GM12878 (cell line): Measurements from ENCODE around the gene MORN2. TPM values are rescaled to one million over a fixed set of nuclear protein-coding genes. Genes with fewer than 3 reads are reported as not detected.

Source experiments
- ATAC-seq: fragments of 200-7000 bp; cut with Tn5 transposase; 3 replicates; pipeline ENCODE4 v1.9.1; 2020; ENCODE audit warnings: mild to moderate bottlenecking, moderate library complexity
- BruUV-seq: library from RNA; stranded (reverse); fragments of 400-500 nt; replicated peaks from 2 replicates; lab custom pipeline; 2021; lab: Mats Ljungman, UMichigan
- CTCF ChIA-PET: fragments of 300-600 bp; sonication (Branson Sonifier 250); formaldehyde crosslinking; extraction: SDS; loops from one replicate; lab custom pipeline; 2021; ENCODE audit warnings: inconsistent platforms; lab: Yijun Ruan, JAX
- POLR2A ChIA-PET: fragments of 350-600 bp; formaldehyde crosslinking; extraction: SDS; loops from one replicate; lab custom pipeline; 2021; ENCODE audit warnings: inconsistent platforms; lab: Charles Lee
- RAD21 ChIA-PET: fragments of 300-600 bp; sonication (Branson Sonifier 250); formaldehyde crosslinking; loops from one replicate; lab custom pipeline; 2023; ENCODE audit warnings: antibody characterized with exemption; ENCODE audit not compliant: unreplicated experiment; lab: Charles Lee
- SMC1A ChIA-PET: fragments of 300-600 bp; sonication (Branson Sonifier 250); formaldehyde crosslinking; loops from one replicate; lab custom pipeline; 2023; ENCODE audit not compliant: unreplicated experiment, uncharacterized antibody; lab: Charles Lee
- DNase-seq: peaks from one replicate; pipeline ENCODE4 v3.0.0-alpha.2; 2011; ENCODE audit warnings: low read depth, low spot score
- FAIRE-seq: peaks from 3 replicates; lab custom pipeline; 2011; peaks lifted over from hg19 to GRCh38; lab: Jason Lieb, UNC
- H2AFZ ChIP-seq: 2 replicates; pipeline ENCODE4 v1.6.0; 2011; ENCODE audit warnings: low read depth, low read length, control low read depth; ENCODE audit not compliant: control insufficient read depth
- H3K27ac ChIP-seq: 2 replicates; pipeline ENCODE4 v1.5.1; 2011; ENCODE audit warnings: control low read depth; ENCODE audit not compliant: control insufficient read depth, insufficient read depth
- H3K27me3 ChIP-seq, 2 experiments: replicated peaks in 1 of 2; 2 replicates each; pipeline versions ENCODE4 v1.6.0 to v1.6.1; 2011; ENCODE audit warnings: low read length in 1 of 2; ENCODE audit not compliant: control insufficient read depth in 2 of 2, insufficient read depth in 2 of 2
- H3K36me3 ChIP-seq, 2 experiments: 2 replicates each; pipeline ENCODE4 v1.5.1; 2011; ENCODE audit warnings: low read length in 1 of 2; ENCODE audit not compliant: control insufficient read depth in 2 of 2, insufficient read depth in 2 of 2
- H3K4me1 ChIP-seq: 2 replicates; pipeline ENCODE4 v1.6.1; 2011; ENCODE audit warnings: mild to moderate bottlenecking, low read length, moderate library complexity, mixed read lengths; ENCODE audit not compliant: control insufficient read depth, insufficient read depth
- H3K4me2 ChIP-seq: 2 replicates; pipeline ENCODE4 v1.6.0; 2011; ENCODE audit warnings: control low read depth; ENCODE audit not compliant: control insufficient read depth, insufficient read depth
- H3K4me3 ChIP-seq: fragments of 200-600 bp; sonication (generic); 2 replicates; pipeline ENCODE4 v1.5.1; 2016
- H3K79me2 ChIP-seq: 2 replicates; pipeline ENCODE4 v1.6.0; 2011; ENCODE audit warnings: low read length; ENCODE audit not compliant: control insufficient read depth, insufficient read depth
- H3K9ac ChIP-seq: 2 replicates; pipeline ENCODE4 v1.8.0; 2011; ENCODE audit warnings: low read length, control low read depth, mixed read lengths; ENCODE audit not compliant: control insufficient read depth, insufficient read depth
- H3K9me3 ChIP-seq: replicated peaks from 3 replicates; pipeline ENCODE4 v1.5.1; 2011; ENCODE audit warnings: mild to moderate bottlenecking, low read length; ENCODE audit not compliant: control insufficient read depth, insufficient read depth
- H4K20me1 ChIP-seq: 2 replicates; pipeline ENCODE4 v1.6.0; 2011; ENCODE audit not compliant: control insufficient read depth, insufficient read depth
- ATF2 ChIP-seq: IDR thresholded peaks from 2 replicates; pipeline ENCODE4 v1.6.1; 2012; ENCODE audit warnings: low read length, inconsistent platforms
- CREM ChIP-seq: IDR thresholded peaks from 2 replicates; pipeline ENCODE4 v1.6.1; 2014; ENCODE audit warnings: antibody characterized with exemption, low read depth
- IRF4 ChIP-seq: IDR thresholded peaks from 2 replicates; pipeline ENCODE4 v1.6.1; 2011; ENCODE audit warnings: low read depth, low read length
- JUND ChIP-seq: IDR thresholded peaks from 2 replicates; pipeline ENCODE4 v1.6.1; 2012; ENCODE audit warnings: low read depth, mild to moderate bottlenecking, low read length, improper control_type of control experiment, moderate library complexity
- MEF2B ChIP-seq: fragments of 450-650 bp; IDR thresholded peaks from 2 replicates; pipeline ENCODE4 v1.6.1; 2018; ENCODE audit warnings: mild to moderate bottlenecking, moderate library complexity; ENCODE audit not compliant: partially characterized antibody, poor library complexity, severe bottlenecking
- PAX5 ChIP-seq: IDR thresholded peaks from 2 replicates; pipeline ENCODE4 v1.6.1; 2011; ENCODE audit warnings: low read depth, low read length, borderline replicate concordance
- RUNX3 ChIP-seq: IDR thresholded peaks from 2 replicates; pipeline ENCODE4 v1.6.1; 2012; ENCODE audit warnings: low read length, inconsistent platforms
- SP1 ChIP-seq: IDR thresholded peaks from one replicate; pipeline ENCODE4 v1.6.1; 2011; ENCODE audit warnings: low read depth, low read length
- SPI1 ChIP-seq: IDR thresholded peaks from 2 replicates; pipeline ENCODE4 v1.6.1; 2011; ENCODE audit warnings: low read depth, mild to moderate bottlenecking, low read length, moderate library complexity, borderline replicate concordance; ENCODE audit not compliant: insufficient read depth
- SUZ12 ChIP-seq: fragments of 200-600 bp; sonication (generic); IDR thresholded peaks from one replicate; pipeline ENCODE4 v1.6.1; 2018; ENCODE audit warnings: antibody characterized with exemption, mild to moderate bottlenecking; ENCODE audit not compliant: unreplicated experiment
- USF2 ChIP-seq: IDR thresholded peaks from 2 replicates; pipeline ENCODE4 v1.6.1; 2011; ENCODE audit warnings: low read depth, low read length, improper control_type of control experiment, borderline replicate concordance
- ZNF384 ChIP-seq: IDR thresholded peaks from 2 replicates; pipeline ENCODE4 v1.6.1; 2012; ENCODE audit warnings: low read depth, mild to moderate bottlenecking, low read length, improper control_type of control experiment, borderline replicate concordance
- WGBS: methylation state at CpG from one replicate; pipeline ENCODE4 v1.1.6; 2016; ENCODE audit warnings: low lambda C conversion rate; ENCODE audit not compliant: insufficient replicate concordance, insufficient coverage; ENCODE audit errors: missing lambda C conversion rate; 5-methylcytosine and 5-hydroxymethylcytosine counted together
- in situ Hi-C: fragments of 300-500 bp; cut with MboI; formaldehyde crosslinking; loops from 9 replicates; pipeline ENCODE4 v1.14.3; 2018; ENCODE audit warnings: mixed read lengths
- intact Hi-C: fragments of 100-400 bp; cut with micrococcal nuclease; formaldehyde crosslinking; loops from one replicate; pipeline ENCODE4 v1.14.2; 2022; ENCODE audit not compliant: unreplicated experiment
- polyA plus RNA-seq, 11 experiments: library from polyadenylated mRNA; depleted of rRNA in 4 of 11; unstranded in 6 of 11; stranded (reverse) in 5 of 11; fragments of >200 nt; fragmentation: Nextera tagmentation in 4 of 11; fragmentation: Illumina TruSeq in 1 of 11; extraction: Ambion mirVana in 4 of 11; extraction: Trizol in 1 of 11; gene quantifications; 1 replicate in 1 of 11; 2 replicates in 10 of 11; pipeline versions ENCODE4 v1.2.1 to v1.2.3, GENCODE V29; 2011 to 2016; ENCODE audit warnings: inconsistent platforms in 2 of 11, missing spikeins in 2 of 11, low read depth in 1 of 11
- total RNA-seq, 4 experiments: library from RNA; depleted of rRNA in 3 of 4; stranded (reverse); fragments of >200 nt in 3 of 4; fragmentation: Illumina TruSeq in 1 of 4; extraction: Trizol in 1 of 4; gene quantifications; 2 replicates each; pipeline versions ENCODE4 v1.2.1 to v1.2.3, GENCODE V29; 2013 to 2021

The MORN2 gene
- total and polyA plus RNA-seq, 10 of the 15 experiments (the other 5 are each of a cell fraction or from before 2014, with no cell fraction given), result 2.3 to 26.9 (median 8.0) TPM

DNA sequence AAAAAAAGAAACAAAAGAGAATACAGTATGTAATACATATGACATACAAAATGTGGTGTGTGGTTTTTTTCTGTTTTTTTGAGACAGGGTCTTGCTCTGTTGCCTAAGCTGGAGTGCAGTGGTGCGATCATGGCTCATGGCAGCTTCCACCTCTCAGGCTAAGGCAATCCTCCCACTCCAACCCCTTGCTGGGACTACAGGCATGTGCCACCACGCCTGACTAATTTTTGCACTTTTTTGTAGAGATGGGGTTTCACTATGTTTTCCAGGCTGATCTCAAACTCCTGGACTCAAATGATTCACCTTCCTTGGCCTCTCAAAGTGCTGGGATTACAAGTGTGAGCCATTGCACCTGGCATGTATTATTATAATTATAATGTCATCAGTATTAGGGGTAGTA is 39.0 kb upstream of the MORN2 start:
- H3K4me1 ChIP-seq, result peaks cover 15% of the 10 kb centered on the region
- no peaks in the 10 kb centered on the region for H3K27me3 ChIP-seq
- ChIA-PET CTCF (interaction anchor here (0.6 to 4.0 kb wide), 3 partner anchors 101 to 282 kb away, joined by 4 to 27 read pairs (median 6); no protein-coding TSS in a partner anchor), SMC1A (interaction anchor here (4.1 kb wide), 1 partner anchor 254 kb away, joined by 23 read pairs; no protein-coding TSS in a partner anchor), POLR2A (interaction anchor here (0.7 kb wide), 1 partner anchor 166 kb away, joined by 6 read pairs; no protein-coding TSS in a partner anchor), RAD21 (no interaction called here)
- no peaks in the 10 kb centered on the region for H3K79me2 ChIP-seq
- WGBS, result 74% methylated on average over 2 of the region's 2 CpGs
- no peaks in the 10 kb centered on the region for H4K20me1 ChIP-seq
- intact Hi-C loops, result no loop called here
- no peaks in the 10 kb centered on the region for H3K9me3 ChIP-seq
- no TSS peak for BruUV-seq
- H3K4me2 ChIP-seq, result no peak overlapping the region
- TF ChIP-seq RUNX3 (peak; percentile 38), JUND (no peak), SP1 (no peak)
- H3K4me3 ChIP-seq, result no peak overlapping the region
- no peak for FAIRE-seq
- H3K27ac ChIP-seq, result no peak overlapping the region
- peaks cover 0 to 6% of the 10 kb centered on the region in 2 experiments; a peak in 1 of 4 replicates for H3K36me3 ChIP-seq
- in situ Hi-C loops, result no loop called here
- no peak overlapping the region for H2AFZ ChIP-seq
- ATAC-seq, result peak; percentile 18; the same call in 2 of the 3 replicates
- H3K9ac ChIP-seq, result no peak overlapping the region
- no peak for DNase-seq

GRCh38 chr2:38850045-38850444 is 25.7 kb upstream of the MORN2 start:
- intact Hi-C loops (no loop called here), in situ Hi-C loops (no loop called here)
- Histone ChIP-seq H3K36me3 (peaks cover 0 to 7% of the 10 kb centered on the region in 2 experiments; a peak in 2 of 4 replicates), H3K4me1 (peaks cover 8% of the 10 kb centered on the region; the same call in 1 of the 2 replicates), H3K27ac (no peak overlapping the region; the same call in 1 of the 2 replicates), H3K4me3 (no peak overlapping the region), H3K27me3 (no peaks in the 10 kb centered on the region), H4K20me1 (no peaks in the 10 kb centered on the region), H3K79me2 (no peaks in the 10 kb centered on the region), H2AFZ (no peak overlapping the region), H3K9ac (no peak overlapping the region), H3K4me2 (peak overlapping the region; percentile 44; the same call in 1 of the 2 replicates), H3K9me3 (no peaks in the 10 kb centered on the region)
- ATAC-seq (peak; percentile 91), DNase-seq (peak; percentile 20), FAIRE-seq (peak; percentile 70)
- POLR2A ChIA-PET, result no interaction called here
- SMC1A ChIA-PET, result interaction anchor here (1.2 kb wide), 1 partner anchor 10 kb away, joined by 4 read pairs; no protein-coding TSS in a partner anchor
- BruUV-seq, result no TSS peak
- RAD21 ChIA-PET, result no interaction called here
- 36% methylated on average over 3 of the region's 3 CpGs for WGBS
- CTCF ChIA-PET, result interaction anchor here (0.8 to 1.4 kb wide), 3 partner anchors 9 to 15 kb away, joined by 4 to 5 read pairs (median 5); no protein-coding TSS in a partner anchor
- TF ChIP-seq MEF2B (peak; percentile 51), IRF4 (0 out of 2 replicates have a peak, but pooled peaks have one; percentile 31), CREM (0 out of 2 replicates have a peak, but pooled peaks have one; percentile 15), ATF2 (peak; percentile 28; the same call in 1 of the 2 replicates), SUZ12 (no peak), USF2 (no peak), RUNX3 (peak; percentile 26; the same call in 1 of the 2 replicates), PAX5 (peak; percentile 41; the same call in 1 of the 2 replicates), SPI1 (peak; percentile 75), ZNF384 (peak; percentile 53; the same call in 1 of the 2 replicates)
